HepG2 (cell line): Measurements from ENCODE around the gene ZG16.

Experiments
- EP300 ChIP-seq, 3 experiments: sonication (generic) in 1 of 3; formaldehyde crosslinking in 1 of 3; IDR thresholded peaks; 2 replicates each; pipeline versions ENCODE4 v1.5.1 to v1.6.1; 2011 to 2020; ENCODE audit warnings: low read depth in 2 of 3, low read length in 2 of 3, borderline replicate concordance in 1 of 3, improper control_type of control experiment in 1 of 3, mild to moderate bottlenecking in 1 of 3, missing genetic modification reagents in 1 of 3, moderate library complexity in 1 of 3
- KDM6A ChIP-seq: IDR thresholded peaks from 2 replicates; pipeline ENCODE4 v1.6.1; 2016; ENCODE audit warnings: low read depth
- ZNF224 ChIP-seq: sonication (generic); formaldehyde crosslinking; IDR thresholded peaks from 2 replicates; pipeline ENCODE4 v1.5.0; 2020; ENCODE audit warnings: mild to moderate bottlenecking, missing genetic modification reagents
- TF ChIP-seq, protein P1 (sequence below): sonication (generic); formaldehyde crosslinking; IDR thresholded peaks from 2 replicates; pipeline ENCODE4 v1.5.0; 2020; ENCODE audit warnings: mild to moderate bottlenecking, missing genetic modification reagents, moderate library complexity
- TF ChIP-seq, protein P2 (sequence below): sonication (generic); formaldehyde crosslinking; IDR thresholded peaks from 2 replicates; pipeline ENCODE4 v1.5.1; 2020; ENCODE audit warnings: missing genetic modification reagents, mild to moderate bottlenecking, borderline replicate concordance
- TF ChIP-seq, protein P3 (sequence below): IDR thresholded peaks from 2 replicates; pipeline ENCODE4 v1.6.1; 2012; ENCODE audit warnings: inconsistent platforms

DNA sequence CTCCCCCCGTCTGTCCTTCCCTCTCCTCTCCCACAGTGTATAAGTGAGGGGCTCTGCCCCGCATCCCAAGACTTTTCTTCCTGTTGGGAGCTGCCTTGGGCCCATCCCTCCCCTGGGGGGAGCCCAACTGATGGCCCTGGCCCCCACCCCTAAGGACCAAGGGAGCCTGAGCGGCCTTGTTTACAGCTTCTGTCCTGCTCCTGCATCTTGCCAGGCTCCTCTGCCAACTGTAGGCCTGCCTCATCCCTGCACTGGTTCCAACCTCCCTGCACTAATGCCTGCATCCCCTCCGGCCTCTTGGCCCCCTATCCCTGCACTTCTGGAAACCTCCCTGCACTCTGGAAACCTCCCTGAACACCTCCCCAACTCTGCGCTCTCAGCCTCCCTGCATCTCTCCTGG, 36.5 kb downstream of the ZG16 start:
- TF ChIP-seq, protein P1, sequence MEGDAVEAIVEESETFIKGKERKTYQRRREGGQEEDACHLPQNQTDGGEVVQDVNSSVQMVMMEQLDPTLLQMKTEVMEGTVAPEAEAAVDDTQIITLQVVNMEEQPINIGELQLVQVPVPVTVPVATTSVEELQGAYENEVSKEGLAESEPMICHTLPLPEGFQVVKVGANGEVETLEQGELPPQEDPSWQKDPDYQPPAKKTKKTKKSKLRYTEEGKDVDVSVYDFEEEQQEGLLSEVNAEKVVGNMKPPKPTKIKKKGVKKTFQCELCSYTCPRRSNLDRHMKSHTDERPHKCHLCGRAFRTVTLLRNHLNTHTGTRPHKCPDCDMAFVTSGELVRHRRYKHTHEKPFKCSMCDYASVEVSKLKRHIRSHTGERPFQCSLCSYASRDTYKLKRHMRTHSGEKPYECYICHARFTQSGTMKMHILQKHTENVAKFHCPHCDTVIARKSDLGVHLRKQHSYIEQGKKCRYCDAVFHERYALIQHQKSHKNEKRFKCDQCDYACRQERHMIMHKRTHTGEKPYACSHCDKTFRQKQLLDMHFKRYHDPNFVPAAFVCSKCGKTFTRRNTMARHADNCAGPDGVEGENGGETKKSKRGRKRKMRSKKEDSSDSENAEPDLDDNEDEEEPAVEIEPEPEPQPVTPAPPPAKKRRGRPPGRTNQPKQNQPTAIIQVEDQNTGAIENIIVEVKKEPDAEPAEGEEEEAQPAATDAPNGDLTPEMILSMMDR = no peak
- TF ChIP-seq, protein P2, sequence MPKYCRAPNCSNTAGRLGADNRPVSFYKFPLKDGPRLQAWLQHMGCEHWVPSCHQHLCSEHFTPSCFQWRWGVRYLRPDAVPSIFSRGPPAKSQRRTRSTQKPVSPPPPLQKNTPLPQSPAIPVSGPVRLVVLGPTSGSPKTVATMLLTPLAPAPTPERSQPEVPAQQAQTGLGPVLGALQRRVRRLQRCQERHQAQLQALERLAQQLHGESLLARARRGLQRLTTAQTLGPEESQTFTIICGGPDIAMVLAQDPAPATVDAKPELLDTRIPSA (CRISPR knock-in tag) = no peak
- no peak for TF ChIP-seq EP300 (IDR thresholded peaks at IDR 0.05; ENCODE audit: low read depth in 2 of 2, low read length in 2 of 2)
- TF ChIP-seq EP300 (CRISPR knock-in tag; IDR thresholded peaks at IDR 0.05; ENCODE audit: borderline replicate concordance) = no peak
- no peak for TF ChIP-seq KDM6A (CRISPR knock-in tag)
- TF ChIP-seq, protein P3, sequence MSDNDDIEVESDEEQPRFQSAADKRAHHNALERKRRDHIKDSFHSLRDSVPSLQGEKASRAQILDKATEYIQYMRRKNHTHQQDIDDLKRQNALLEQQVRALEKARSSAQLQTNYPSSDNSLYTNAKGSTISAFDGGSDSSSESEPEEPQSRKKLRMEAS = no peak
- TF ChIP-seq ZNF224 (CRISPR knock-in tag) = no peak
